GM11168 (cell line): ENCODE data around the gene IGFBP2.

Source experiments
- in situ Hi-C: fragments of 300-500 bp; cut with MboI; formaldehyde crosslinking; loops from one replicate; pipeline ENCODE4 v1.12.0; 2022; ENCODE audit warnings: low sequenced_read_pairs; ENCODE audit not compliant: unreplicated experiment

The IGFBP2 gene

DNA sequence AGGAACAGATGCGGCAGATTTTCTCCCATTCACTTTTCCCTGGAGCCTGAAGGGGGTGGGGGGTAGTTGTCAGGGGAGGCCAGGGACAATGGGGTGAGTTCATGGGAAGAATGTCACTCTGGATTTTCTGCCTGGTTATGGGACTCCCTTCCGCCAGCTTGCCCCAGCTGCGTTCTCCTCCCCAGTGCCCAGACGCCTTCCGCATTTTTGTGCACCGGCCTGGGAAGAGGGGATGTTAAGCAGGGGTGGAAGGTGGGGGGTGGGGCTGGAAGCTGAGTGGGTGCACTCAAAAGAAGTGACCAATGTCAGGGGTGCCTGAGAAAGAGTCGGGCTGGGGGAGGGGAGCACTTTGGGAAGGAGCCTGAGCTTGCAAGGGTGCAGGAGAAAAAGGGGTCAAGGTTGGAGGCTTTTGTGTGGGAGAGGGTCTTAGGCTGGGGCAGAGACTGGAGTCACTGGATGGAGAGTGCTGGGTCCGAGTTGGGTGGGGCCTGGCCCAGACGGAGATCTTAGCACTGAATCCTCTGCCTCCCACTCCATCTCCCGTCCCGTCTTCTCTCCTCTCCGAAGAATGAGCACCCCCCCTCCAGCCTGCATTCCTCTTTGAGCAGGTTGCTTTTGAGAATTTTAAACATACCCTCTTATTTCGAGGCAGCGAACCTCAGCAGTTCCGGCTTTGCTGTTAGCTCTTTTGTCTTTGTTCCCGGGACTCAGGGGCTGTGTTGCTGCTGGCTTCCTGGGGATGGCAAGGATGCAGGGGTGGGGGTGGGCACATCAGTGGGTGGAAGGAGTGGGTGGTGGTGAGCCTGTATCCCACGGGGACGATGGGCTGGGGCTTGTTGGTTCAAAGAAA, 2.7 kb downstream of the IGFBP2 start:
- in situ Hi-C loops, result no loop called here

DNA sequence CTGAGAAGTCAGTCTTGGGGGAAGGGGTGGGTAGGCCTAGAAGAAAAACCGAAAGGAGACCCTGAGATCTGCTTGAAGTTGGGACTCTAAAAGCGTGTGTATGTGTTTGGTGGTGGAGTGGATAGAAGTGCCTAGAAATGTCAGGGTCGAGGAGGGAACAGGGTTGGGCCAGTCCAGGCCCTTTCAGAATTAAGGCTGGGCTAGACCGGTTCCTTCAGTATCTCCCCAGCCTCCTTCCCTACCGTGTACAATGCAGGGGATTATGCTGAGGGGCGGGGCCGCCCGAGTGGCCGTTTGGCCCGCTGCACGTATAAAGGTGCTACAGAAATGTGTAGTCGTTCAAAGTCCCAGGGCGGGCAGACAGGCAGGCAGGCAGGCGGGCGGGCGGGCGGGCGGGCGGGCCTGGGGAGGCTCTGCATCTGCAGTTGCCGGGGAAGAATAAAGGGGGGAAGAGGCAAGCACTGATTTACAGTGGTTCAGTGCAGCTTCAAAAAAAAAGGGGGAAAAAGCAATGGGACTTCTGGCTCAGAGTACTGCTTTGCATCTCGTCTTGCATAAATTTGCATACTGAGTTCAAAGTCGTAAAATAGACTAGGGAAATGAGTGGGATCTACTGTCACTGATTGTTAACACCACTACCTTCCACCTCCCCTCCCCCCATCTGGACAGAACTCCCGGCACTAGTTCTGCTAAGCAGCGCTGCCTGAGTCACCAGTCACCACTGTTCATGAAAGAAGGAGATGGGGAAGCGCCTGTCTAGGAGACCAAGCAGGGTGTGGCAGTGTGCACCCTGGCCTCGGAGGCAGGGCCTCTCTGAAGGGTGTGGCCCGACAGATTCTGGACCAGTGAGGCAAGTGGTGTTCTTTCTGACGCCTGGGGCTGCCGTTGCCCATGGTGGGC, 3.6 kb downstream of the IGFBP2 start:
- in situ Hi-C loops, result no loop called here

DNA sequence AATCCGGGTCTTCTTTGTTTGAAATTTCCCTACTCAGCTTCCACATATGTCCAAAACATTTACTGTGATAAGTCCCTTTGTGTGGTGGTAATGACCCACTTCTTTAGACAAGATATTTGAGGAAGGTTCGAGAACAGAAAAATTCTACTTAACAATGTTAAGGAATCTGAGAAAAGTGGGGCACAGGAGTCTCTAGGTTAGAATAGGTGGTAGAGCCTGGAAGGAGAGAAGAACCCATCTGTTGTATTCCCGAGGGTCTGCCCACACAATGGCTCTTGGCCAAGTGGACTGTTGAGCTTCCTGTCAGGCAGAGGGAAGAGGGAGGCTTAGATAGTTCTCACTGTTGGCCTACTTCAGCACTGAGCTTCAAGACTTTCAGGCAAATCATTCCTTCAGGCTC, 4.3 kb downstream of the IGFBP2 start:
- in situ Hi-C loops, result no loop called here

DNA sequence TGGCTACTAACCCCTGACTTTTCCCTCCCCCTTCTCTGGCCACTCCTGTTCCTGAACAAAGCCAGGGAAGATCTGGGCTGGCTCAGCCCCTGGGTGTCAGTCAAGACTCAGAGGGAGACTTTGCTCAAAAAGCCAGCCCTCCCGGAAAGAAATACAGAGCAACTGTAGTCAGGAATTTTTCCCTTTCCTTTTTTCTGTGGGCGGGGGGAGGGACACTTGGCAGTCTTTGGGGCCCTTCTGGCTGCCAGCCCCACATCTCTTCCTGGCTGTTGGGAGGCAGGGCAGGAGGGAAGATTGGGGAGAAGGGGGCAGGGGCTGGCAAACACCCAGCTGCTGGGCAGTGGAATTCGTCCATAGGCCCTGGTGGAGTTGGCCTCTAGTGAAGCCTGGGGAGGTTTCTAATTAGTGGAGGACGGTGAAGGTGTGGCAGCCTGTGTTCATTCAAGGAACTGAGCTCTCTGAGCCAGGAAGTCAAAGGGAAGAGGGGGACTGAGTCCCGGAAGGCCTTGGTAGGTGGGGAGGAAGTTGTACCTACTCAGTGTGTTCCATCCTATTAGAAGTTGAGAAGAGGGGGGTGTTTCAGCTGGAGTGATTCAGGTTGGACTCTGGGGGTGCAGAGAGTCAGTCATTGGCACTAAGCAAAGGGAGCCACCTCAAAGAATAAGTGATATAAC, 10.9 kb downstream of the IGFBP2 start:
- in situ Hi-C loops, result no loop called here

DNA sequence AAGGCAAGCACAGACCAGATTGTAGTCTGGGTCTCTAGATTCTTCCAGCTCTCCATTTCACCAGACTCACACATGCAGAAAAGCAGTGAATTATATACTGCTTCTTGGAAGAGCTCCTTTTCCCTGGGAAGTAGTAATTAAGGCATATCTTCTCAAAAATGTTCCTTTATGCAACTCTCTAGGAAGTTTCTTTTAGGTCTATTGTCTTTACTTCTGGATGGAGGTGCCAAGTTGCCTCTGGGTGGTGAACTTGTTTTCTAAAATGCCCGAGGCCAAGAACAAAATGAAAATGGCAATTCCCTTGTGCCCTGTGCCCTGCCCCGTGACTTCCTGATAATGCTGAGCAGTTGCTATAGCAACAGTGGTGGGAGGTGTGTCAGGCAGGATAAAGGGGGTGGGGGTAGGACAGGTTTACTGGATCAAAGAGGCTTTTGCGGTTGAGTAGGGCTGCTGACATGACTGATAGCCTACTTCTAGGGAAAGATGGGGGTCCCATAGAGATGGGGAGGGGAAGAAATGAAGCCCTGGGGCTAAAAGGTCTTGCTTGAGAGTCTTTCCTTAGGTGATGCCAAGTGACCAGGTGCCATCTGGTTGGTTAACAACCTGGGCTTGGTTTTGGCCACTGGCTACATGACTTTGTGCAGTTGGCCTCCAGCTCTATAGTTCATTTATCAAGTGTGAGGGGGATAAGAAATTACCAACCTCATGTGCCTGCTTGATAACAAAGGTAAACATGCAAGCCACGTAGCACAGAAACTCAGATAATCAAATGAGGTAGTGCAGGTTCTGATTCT, 11.8 kb downstream of the IGFBP2 start:
- in situ Hi-C loops, result no loop called here

DNA sequence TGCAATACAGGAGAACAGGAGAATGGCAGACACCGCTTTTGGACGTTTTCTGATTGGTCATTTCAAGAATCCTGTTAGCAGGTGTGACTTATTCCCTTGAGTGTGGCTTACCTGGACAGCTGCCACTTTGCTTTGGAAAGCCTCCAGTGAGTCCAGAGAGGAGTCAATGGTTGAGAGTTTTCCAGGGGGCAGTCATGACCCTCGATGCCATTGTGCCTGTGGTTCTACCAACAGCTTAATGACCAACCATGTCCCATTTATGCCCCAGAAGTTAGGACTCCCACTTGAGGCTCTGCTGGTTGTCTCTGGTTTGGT, 12.4 kb downstream of the IGFBP2 start:
- in situ Hi-C loops, result no loop called here

DNA sequence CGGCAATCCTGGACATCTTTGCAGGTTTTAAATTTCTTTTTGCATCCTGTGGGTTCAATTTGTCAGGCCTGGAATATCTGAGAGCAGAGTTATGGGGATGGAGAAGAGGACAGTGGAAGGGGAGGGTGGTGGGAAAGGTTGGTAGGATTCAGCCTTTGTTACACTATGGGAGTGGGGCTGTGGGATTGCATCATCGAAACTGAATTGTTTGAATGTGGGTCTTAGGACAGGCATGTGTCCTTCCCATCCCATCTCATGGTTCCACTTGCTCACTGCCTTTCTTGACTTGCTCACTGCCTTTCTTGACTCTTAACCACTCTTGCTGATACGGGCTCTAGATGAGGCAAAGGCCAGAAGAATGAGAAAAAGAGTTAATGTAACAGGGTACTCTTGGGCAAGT, 12.9 kb downstream of the IGFBP2 start:
- in situ Hi-C loops, result no loop called here

DNA sequence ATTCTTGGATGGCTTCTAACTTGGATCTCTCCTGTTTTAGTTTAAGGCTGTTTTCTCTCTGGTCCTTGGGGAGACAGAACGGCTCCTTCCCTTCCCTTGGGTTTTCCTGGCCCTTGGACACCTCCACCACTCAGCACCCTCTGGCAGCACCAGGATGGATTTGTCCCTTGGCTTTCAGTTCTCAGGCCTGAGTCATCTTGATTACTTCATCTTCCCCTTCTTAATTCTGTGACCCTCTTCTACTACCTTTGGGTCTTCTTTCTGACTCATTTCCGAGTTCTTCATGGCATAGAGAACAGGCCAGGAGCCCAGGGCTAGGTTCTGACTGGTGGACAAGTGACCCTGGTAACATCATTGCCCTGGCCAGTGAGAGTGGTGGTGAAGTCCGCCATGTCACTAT, 14.9 kb downstream of the IGFBP2 start:
- in situ Hi-C loops, result no loop called here

DNA sequence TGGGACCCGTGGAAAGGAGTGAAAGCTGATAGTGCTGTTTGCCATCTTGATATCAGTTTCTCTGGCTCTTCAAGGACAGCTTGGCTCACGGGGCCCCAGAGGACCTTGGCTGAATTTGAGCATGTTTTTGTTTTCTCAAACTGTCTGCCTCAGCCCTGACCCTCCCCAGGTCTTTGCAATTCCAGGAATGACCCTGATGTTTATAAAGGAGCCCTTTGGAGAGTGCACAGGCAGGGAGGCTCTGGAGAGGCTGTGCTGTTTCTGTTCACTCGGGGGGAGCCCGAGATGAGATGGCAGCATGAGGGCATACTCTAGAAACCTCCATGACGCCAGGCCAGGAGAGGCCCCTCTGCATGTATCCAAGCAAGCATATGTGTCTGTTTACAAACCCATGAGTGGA, 16.4 kb downstream of the IGFBP2 start:
- in situ Hi-C loops, result no loop called here

DNA sequence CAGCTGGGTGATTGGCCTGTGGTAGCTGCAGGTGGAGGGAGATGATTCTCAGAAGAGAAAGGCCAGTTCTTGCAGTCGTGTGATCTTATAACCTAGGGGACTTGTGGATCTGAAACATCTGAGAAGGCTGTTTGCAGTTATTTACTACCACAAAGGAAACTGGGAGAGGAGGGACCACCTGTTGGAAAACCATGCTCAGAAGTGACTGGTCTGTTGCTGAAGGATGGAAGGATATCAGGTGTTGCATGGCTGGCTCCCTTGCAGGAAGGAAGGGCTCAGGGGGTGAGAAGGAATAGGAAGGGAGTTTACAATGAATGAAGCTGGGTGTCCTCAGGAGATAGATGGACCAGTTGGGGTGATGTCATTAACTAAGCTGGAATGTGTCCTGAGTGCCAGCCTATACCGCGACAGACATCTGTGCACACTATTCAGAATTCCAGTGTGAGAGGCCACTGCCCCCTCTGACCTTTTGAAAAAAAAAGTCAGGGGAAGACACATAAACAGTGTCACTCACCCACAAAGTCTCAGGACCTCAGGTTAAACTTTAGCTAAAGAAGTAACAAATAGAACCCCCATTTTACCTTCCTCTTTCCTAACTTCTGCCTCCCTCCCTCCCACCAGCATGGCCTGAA, 17.5 kb downstream of the IGFBP2 start:
- in situ Hi-C loops, result no loop called here

DNA sequence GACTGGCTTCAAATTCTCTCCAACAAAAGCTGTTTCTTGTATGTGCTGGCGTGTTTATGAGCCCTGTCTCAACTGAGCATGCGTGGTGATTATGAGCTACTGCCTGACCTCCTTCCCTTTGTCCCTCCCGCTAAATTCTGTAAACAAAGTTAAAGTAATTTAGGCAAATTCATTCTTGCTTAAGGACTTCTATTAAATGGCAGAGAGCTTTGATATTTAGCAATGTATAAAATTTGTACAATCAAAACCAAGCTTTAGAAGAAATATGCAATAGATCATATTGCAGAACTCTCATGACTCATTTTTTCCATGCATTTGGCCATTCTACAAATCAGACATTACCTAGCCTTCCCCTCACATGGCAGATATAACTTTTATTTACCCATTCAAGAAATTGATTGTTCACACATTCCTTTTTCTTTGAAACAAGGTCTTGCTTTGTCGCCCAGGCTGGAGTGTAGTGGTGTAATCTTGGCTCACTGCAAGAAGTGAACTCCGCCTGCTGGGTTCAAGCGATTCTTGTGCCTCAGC, 18.2 kb downstream of the IGFBP2 start:
- in situ Hi-C loops, result no loop called here

DNA sequence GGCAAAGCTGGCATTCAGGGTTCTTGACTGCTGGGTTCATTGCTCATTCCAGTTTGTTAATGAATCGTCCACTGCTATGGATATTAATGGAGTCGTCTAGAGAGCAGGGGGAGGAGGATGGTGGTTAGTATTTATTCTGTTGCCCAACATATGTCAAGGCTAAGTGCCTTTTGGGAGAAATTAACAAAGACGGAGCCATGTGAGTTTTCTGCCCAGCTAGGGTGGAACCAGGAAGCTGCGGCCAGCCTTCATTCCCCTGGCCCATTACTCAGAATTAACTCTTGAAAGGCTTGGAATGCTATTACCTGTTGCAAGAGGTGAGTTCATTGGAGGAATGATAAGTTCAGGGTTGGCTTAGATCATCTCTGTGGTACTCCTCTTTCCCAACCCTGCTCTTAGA, 19.3 kb downstream of the IGFBP2 start:
- in situ Hi-C loops, result no loop called here

DNA sequence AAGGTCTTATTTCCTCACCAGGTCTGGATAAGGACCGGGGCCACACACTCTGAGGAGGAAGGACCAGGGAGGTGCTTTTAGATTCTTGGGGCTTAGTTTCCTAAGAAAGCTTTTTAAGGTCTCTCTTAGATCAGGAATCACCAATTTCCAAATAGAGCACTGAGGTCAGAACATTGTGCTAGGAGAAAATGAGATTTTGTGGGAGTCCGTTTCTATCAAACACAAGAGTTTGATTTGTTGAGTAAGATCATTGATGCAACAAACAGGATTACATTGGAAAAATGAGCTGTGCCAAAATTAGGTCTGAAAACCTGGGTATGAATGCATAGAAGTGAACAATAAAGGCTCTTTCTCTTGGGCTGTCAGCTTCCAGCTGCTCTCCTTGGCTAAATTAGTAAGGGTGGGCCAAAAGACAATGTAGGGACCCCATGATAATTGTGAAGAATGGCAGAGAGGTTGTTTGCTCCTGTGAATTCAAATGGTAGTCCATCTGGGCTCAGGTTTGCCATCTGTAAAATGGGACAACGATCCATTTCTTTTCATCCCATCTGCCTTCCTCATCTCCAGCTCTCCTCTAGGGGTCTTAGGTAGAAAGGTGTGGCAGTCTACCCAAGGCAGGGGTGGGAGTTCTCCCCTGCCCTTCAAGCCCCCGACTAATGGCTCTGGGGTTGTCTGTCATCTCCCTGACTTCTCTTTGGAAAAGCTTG, 20.0 kb downstream of the IGFBP2 start:
- in situ Hi-C loops, result no loop called here

DNA sequence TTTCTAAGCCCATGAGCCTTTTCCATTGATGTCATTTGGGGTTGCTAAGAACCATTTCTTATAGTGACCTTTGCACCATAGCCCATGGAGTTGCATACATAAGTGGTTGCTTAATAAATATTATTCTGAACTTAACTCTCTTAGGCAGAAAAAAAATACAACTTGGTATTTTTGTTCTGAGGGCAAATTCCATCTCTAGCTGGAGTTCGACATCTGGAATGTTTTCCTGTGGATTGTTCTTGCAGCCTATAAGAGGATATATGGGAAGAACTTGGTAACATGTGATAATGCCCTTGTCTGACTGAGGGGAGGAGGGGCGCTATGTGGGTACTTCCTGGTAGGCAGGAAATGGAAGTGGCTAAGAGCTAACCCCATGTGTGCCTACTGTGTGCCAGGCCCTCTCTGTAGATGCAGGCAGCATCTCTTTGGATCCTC, 20.7 kb downstream of the IGFBP2 start:
- in situ Hi-C loops, result no loop called here

DNA sequence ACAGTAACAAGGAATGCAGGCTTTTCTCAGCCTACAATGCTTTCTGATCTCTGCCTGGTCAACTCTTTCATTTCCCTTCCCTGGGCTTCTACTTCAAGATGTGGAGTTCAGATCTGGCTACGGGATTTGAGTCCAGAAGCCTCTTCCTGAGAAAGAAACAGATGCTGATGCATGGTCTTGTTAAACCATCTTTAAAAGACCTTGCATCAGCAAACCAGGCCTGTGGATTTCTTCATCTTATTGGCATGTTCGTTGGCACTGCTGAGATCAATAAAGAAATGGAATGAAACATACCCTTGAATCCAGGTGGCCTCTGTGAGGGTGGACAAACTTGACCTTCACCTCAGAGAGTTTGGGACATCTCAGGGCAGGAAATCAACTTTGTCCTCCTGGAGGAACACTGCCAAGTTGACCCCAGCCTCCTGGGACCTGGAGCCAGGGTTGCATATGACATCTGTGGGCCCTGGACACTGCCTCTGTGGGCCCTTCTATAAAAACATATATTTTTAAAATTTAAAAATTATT, 21.4 kb downstream of the IGFBP2 start:
- in situ Hi-C loops, result no loop called here

DNA sequence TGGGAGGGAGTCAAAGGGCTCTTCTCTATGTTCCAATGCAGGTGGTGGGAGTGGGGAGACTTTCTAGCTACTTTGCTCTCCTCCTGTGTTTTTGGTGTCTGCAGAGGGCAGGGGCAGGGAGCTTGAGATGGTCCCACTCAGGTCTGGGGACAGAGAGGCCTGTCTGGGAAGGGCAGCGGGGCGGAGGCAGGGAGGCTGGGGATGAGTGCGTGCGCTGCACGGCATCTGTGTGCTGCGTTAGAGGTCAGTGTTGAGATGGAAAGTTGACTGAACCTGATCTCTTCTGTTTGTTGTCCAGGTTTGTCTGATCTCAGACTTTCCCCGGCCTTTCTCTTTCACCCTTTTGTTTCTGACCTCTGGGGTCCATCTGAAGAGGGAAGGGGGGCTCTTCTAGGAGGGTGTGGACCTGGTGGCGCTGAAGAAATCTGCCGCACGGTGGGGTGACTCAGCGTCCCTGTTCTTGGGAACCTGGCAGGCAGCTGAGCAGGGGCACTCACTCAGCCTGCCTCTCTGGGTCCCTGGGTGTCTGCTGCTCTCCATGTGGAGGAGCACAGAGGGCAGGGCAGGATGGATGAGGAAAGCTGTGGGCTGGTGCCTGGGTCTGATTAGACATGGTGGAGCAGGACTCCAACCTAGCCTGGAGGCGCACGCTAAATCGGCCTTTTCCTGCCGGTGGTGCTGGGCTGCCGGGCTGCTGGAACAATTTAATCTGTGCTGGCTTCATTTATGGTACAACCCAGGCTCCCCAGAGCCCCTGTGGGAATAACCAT, 24.1 kb downstream of the IGFBP2 start:
- in situ Hi-C loops, result no loop called here

DNA sequence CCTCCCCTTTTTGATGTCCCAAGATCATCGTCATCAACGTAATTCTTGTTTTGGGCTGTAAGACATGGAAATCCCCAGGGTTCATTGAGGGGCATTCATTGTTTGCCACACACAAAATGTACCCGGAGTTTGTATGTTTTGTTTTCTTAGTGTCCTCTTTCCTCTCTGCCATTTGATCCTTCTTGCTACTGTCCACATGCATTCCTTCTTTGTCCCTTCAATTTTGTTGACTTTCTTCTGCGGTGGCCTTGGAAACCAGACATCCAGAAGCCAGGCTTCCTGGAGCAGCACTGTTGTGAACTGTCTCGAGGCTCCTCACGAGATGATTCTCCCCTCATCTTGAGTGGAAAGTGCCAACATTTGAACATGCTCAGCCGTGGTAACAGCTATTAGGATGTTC, 24.8 kb downstream of the IGFBP2 start:
- in situ Hi-C loops, result no loop called here

DNA sequence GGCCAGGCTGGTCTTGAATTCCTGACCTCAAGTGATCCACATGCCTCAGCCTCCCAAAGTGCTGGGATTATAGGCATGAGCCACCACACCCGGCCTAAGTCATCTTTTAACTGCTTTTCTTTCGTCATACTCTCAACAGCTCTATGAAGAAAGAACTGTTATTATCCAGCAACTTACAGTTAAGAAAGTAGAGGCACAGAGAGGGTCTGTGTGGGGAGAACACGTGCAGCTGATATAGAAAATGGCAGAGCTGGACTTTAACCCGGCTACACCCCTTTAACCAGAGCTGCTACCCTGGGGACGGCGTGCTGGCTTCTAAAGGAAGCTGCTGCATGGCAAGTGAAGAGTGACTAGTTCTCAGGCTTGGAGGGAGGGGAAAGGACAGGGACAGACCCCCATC, 25.5 kb downstream of the IGFBP2 start:
- in situ Hi-C loops, result no loop called here
